GM12872 (cell line): ENCODE measurements around the gene SESN2.

Experiments used
- CTCF ChIP-seq: IDR thresholded peaks from 3 replicates; pipeline ENCODE4 v1.5.1; 2011; ENCODE audit warnings: low read depth, mild to moderate bottlenecking, low read length, moderate library complexity; ENCODE audit not compliant: insufficient read depth

SESN2 gene

DNA sequence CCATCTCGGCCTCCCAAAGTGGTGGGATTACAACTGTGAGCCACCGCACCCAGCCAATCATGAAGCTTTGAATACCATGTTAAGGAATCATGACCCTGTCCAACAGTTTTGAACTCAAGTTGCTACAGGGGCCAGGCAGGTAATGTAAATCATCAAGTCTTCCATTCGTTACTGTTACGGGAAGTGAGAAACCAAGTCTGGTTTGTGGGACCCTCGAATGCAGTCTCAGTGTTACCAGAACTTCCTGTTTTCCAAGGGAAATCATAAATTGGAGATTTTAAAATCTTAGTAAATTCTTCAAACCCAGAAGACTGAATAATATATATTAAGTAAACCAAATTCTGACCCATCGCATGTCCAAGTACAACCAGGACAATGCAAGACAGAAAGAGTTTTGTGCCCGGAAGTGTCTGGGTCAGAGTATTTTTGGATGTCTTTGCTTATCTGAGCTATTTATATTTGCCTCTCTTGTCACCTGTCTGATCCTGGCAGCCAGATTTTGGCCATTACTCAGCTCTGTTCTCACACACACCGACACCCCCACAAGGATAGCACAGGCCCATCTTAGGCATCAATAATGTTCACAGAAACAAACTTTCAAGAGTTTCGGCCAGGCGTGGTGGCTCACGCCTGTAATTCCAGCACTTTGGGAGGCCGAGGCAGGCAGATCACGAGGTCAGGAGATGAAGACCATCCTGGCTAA is 14.6 kb upstream of the SESN2 start:
- no peak for TF ChIP-seq CTCF

- no peak for TF ChIP-seq CTCF
These were observed 12.9 kb upstream of the SESN2 start for GRCh38 chr1:28246427-28246832.

DNA sequence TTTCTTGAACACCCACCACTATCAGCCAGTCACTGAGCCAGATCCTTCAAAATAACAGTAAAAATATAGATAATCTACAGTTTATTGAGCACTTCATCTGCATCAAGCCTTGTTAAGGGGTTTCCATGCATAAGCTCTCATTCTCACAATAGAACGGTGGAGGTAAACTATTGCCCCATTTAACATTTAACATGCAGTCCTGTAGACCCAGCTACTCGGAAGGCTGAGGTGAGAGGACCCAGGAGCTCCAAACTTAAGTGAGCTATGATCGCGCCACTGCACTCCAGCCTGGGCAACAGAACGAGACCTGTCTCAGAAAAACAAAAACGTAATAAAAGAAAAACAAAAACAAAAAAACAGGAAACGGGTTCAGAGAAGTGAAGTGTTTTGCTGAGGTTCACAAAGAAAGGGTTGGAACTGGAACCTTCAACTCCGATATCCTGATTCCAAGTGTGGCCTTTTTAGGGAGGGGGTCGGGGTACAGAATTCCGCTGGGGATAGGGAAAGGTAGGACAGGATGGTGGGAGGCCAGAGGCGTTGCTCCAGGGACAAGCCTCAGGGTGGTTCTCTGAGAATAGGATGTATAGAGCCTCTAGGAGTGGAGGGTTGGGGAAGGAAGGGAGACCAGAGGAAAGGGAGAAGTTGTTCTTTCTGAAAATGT is 11.6 kb upstream of the SESN2 start:
- no peak for TF ChIP-seq CTCF

DNA sequence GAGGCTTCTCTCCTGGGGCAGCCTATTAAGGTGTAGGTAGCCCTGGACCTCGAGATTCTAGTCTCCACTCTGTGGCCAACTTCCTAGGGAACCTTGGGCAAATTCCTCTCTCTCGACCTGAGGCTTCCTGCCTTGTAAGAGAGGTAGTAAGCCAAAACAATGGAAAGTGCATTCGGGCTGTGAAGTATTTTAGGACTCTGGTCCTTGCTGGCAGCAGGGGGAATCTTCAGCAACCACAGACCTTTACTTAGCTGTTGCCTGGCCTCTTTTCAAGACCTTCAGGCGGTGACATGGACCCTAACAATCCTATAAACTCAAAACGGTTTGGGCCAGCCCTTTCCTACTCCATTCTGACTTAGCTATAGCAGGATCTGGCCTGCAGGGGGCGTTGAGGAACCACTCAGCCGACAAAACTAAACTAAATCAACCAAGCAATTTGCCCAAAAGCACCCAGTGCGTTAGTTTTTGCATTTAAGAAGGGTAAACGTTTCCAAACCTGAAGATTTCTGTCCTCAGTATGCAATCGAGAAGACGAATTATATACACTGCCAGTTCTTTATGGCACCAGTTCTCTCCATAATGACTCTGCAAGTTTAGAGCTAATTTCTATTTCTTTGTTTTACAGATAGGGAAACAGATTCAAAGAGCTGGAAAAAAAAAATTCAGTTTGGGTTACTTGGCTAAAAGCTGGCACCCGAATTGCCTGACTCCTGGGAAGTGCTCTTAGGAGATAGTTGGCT is 10.9 kb upstream of the SESN2 start:
- peak; percentile 96 for TF ChIP-seq CTCF

DNA sequence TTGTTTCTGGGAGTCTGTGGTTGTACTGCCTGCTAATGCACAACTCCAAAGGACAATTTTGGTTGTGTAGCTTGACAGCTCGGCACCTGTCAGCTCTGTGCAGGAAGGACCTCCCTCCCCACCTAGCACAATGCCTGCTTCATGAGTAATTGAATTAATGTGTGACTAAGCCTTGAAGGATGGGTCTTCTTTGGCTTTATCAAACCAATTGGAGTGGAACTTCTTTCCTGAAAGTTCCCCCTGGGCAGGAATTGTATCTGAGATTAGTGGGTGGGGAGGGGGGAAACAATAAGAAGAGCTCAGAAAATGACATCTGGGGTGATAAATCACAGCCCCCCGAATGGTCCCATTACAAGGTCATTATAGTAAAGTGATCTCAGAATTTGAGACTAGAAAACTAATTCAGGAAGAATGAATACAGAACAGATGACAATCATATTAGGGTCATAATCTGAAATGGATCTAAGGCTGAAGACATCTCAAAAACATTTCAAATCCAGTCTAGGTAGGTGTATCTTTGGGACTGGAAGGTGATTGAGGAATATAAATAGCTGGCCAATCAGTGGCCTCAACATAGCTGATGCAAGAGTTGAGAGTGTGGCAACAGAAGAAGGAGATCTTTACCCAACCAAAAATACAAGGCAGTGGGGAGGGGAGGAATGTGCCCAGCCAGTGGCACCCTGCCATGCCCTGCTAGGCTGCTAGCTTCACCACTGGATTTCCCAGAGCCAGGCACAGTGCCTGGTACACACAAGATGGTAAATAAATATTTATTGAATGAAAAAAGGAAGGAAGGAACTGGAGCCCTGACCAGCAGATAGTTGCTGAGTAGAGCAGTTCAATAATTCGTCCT is 10.1 kb upstream of the SESN2 start:
- no peak for TF ChIP-seq CTCF

DNA sequence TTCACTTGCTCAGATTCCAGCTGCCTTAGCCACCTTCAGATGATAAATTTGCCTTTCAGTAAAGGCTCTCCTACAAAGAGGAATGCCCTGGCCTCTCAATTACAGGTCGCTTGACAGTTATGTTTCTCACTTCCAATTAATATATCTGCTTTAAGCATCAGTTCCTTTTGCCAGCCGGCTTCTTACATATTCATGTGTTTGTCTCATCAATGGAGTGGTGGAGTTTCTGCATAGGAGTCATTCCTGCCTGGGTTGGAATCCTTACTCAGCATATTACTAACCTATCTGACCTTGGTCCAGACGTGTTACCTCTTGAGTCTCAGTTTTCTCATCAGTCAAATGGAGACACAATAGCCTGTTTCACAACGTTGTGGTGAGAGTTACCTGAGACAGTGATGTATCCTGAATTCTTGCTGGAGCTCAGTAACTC is 9.4 kb upstream of the SESN2 start:
- TF ChIP-seq CTCF: no peak
